Brain microvascular endothelial cell (primary cell): ENCODE measurements around the gene FAM200A.
A peak's percentile ranks its signal among the peaks of the same experiment; 100 is the strongest.

Experiments used
- DNase-seq: peaks from one replicate; pipeline ENCODE4 v3.0.0-alpha.2; 2020
- H3K27ac ChIP-seq: fragments of 250-450 bp; sonication (Bioruptor Pico); 2 replicates; pipeline ENCODE4 v1.5.1; 2020; ENCODE audit warnings: mild to moderate bottlenecking, moderate library complexity
- H3K27me3 ChIP-seq: fragments of 250-450 bp; sonication (Bioruptor Pico); replicated peaks from 2 replicates; pipeline ENCODE4 v1.5.1; 2020; ENCODE audit warnings: mild to moderate bottlenecking
- H3K36me3 ChIP-seq: fragments of 250-450 bp; sonication (Bioruptor Pico); replicated peaks from 2 replicates; pipeline ENCODE4 v1.5.1; 2020; ENCODE audit warnings: mild to moderate bottlenecking
- H3K4me3 ChIP-seq: 2 replicates; pipeline ENCODE4 v1.5.1; 2011; ENCODE audit warnings: low read depth, mild to moderate bottlenecking, control low read depth, low read length, moderate library complexity
- in situ Hi-C: cut with HindIII; loops from 2 replicates; pipeline ENCODE4 v1.10.0; 2017; ENCODE audit warnings: low sequenced_read_pairs, low pct_ligation_motif_present
- TF ChIP-seq, protein P1 (sequence below): IDR thresholded peaks from 2 replicates; pipeline ENCODE4 v1.5.1; 2011; ENCODE audit warnings: low read depth, mild to moderate bottlenecking, moderate library complexity, low read length, control low read depth, inconsistent platforms; ENCODE audit errors: missing control alignments

Gene FAM200A

GRCh38 chr7:99551767-99552463 lies at the start of gene FAM200A:
FAM200A (minus strand) TSS chr7:99552114; CDS start chr7:99548407, 3,707 bp downstream.
- TF ChIP-seq, protein P1, sequence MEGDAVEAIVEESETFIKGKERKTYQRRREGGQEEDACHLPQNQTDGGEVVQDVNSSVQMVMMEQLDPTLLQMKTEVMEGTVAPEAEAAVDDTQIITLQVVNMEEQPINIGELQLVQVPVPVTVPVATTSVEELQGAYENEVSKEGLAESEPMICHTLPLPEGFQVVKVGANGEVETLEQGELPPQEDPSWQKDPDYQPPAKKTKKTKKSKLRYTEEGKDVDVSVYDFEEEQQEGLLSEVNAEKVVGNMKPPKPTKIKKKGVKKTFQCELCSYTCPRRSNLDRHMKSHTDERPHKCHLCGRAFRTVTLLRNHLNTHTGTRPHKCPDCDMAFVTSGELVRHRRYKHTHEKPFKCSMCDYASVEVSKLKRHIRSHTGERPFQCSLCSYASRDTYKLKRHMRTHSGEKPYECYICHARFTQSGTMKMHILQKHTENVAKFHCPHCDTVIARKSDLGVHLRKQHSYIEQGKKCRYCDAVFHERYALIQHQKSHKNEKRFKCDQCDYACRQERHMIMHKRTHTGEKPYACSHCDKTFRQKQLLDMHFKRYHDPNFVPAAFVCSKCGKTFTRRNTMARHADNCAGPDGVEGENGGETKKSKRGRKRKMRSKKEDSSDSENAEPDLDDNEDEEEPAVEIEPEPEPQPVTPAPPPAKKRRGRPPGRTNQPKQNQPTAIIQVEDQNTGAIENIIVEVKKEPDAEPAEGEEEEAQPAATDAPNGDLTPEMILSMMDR = no peak
- H3K36me3 ChIP-seq = peaks cover 4% of the 10 kb centered on the region
- in situ Hi-C loops = no loop called here
- H3K27ac ChIP-seq = peak within 1 kb of the TSS; percentile 54
- no peaks in the 10 kb centered on the region for H3K27me3 ChIP-seq
- peak; percentile 83 for DNase-seq
- peak within 1 kb of the TSS; percentile 98 for H3K4me3 ChIP-seq

DNA sequence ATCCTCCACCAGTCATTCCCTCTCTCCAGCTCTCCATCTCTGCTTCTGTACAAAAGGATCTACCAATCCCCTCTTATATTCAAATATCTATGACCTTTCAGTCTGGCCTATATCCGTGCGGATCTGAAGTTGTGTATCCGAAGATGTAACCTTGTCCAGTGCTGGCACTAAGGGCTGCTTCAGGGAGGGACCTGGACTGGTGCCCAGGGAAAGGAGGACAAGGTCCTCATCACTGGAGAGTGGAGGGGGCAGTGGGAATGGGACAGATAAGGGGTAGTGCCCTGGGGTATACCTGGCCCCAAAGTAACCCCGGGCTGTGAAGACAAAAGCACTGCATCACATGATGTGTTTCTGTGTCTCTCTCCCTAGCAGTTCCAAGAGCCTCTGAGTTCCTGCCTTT lies 47.9 kb upstream of the FAM200A start:
- in situ Hi-C loops = no loop called here

DNA sequence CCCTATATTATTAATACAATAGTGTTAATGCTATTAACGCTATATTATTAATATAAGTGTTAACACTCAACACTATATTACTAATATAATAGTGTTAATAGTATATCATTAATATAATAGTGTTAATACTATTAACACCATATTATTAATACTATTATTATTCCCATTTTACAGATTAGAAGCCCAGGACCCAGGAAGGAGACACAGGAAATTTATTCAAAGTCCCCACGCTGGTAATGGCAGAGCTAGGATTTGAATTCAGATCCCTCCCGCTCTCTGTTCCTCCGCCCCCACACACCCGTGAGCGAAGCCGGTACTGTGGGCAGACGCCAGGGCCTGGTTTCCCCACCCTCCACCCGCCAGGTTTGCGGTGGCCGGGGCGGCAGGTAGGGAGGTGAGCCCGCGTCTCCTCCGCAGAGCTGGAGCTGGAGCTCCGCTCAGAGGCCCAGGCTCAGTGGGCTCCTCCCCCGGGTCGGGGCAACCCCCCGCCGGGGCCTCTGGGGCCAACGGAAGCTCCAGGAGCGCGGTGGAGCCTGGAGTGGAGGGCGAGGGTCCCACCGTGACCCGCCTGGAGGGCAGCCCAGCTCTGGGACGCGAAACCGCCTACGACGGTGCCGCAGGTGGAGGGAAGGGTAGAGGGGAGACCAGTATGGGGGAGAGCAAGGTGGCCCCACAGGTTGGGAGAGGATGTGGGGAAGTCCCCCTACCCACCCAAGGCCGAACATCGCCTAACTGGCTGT lies 46.0 kb upstream of the FAM200A start, which contains the start of gene TMEM225B:
Gene TMEM225B, plus strand, starts transcription at position 506 of the 740 bp plus-strand sequence. CDS start 6,122 bp downstream, outside the sequence.
- TF ChIP-seq, protein P1 = no peak
- H3K27ac ChIP-seq = no peak within 1 kb of the TSS
- H3K27me3 ChIP-seq = no peaks in the 10 kb centered on the region
- in situ Hi-C loops = no loop called here
- H3K36me3 ChIP-seq = no peaks in the 10 kb centered on the region
- no peak within 1 kb of the TSS for H3K4me3 ChIP-seq
- no peak for DNase-seq

More for the DNA sequence above, 47.9 kb upstream of the FAM200A start:
- TF ChIP-seq, protein P1 = no peak
- no peak overlapping the region for H3K4me3 ChIP-seq
- no peak for DNase-seq
- no peak overlapping the region for H3K27ac ChIP-seq
- H3K27me3 ChIP-seq = no peaks in the 10 kb centered on the region
- H3K36me3 ChIP-seq = no peaks in the 10 kb centered on the region

- H3K4me3 ChIP-seq = no peak overlapping the region
- TF ChIP-seq, protein P1 = no peak
- H3K36me3 ChIP-seq = no peaks in the 10 kb centered on the region
- H3K27ac ChIP-seq = no peak overlapping the region
- no peaks in the 10 kb centered on the region for H3K27me3 ChIP-seq
- no peak for DNase-seq
- in situ Hi-C loops = no loop called here
Measured at GRCh38 chr7:99596408-99596955, 44.6 kb upstream of the FAM200A start.

DNA sequence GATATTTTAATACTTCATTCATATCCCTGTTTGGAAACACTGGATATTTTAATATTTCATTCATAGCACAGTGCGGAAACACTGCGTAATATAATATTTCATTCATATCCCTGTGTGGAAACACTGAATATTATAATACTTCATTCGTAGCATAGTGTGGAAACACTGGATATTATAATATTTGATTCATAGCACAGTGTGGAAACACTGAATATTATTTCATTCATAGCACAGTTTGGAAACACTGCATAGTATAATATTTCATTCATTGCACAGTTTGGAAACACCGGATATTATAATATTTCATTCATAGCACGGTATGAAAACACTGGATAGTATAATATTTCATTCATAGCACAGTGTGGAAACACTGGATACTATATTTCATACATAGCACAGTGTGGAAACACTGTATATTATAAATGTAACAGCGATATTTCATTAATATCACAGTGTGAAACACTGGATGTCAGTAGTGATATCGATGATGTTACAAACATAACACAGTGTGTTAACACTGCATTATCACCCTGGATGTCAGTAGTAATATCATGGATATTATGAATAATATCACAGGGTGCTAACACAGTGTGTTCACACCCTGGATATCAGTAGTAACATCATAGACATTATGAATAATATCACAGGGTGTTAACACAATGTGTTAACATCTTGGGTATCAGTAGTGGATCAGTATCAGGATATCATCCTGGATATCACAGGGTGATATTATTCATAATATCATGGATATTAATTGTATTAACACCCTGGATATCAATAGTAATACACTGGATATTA lies 43.2 kb upstream of the FAM200A start:
- in situ Hi-C loops = no loop called here
- Histone ChIP-seq H3K27me3 (no peaks in the 10 kb centered on the region), H3K36me3 (no peaks in the 10 kb centered on the region), H3K4me3 (no peak overlapping the region), H3K27ac (no peak overlapping the region)
- DNase-seq = no peak
- TF ChIP-seq, protein P1 = no peak
